MCF 10A (cell line): ENCODE results near the gene CRISP1. TPM values are rescaled to one million over a fixed set of nuclear protein-coding genes. Genes with fewer than 3 reads are reported as not detected.
A peak's percentile ranks its signal among the peaks of the same experiment; 100 is the strongest.

Source experiments
- BruUV-seq: library from RNA; stranded (reverse); fragments of 400-500 nt; replicated peaks from 2 replicates; lab custom pipeline; 2021; lab: Mats Ljungman, UMichigan
- CTCF ChIA-PET: fragments of 300-600 bp; sonication (Branson Sonifier 250); formaldehyde crosslinking; extraction: SDS; loops from one replicate; lab custom pipeline; 2021; ENCODE audit warnings: antibody characterized with exemption, inconsistent platforms; lab: Yijun Ruan, JAX
- POLR2A ChIA-PET: fragments of 300-600, 350-650 bp; sonication (Branson Sonifier 250); formaldehyde crosslinking; extraction: SDS; loops from one replicate; lab custom pipeline; 2020; ENCODE audit warnings: antibody characterized with exemption, inconsistent platforms; lab: Yijun Ruan, JAX
- DNase-seq: peaks from one replicate; pipeline ENCODE4 v3.0.0-alpha.2; 2018; ENCODE audit not compliant: unreplicated experiment
- H3K27ac Mint-ChIP-seq: one replicate; pipeline ENCODE4 v1.8.0; 2022; ENCODE audit warnings: mild to moderate bottlenecking, low read depth, mixed read lengths; ENCODE audit not compliant: unreplicated experiment
- H3K27me3 Mint-ChIP-seq: one replicate; pipeline ENCODE4 v1.8.0; 2022; ENCODE audit warnings: mixed read lengths; ENCODE audit not compliant: insufficient read depth, unreplicated experiment
- H3K36me3 Mint-ChIP-seq: one replicate; pipeline ENCODE4 v1.8.0; 2022; ENCODE audit warnings: mild to moderate bottlenecking, moderate library complexity, mixed read lengths; ENCODE audit not compliant: insufficient read depth, unreplicated experiment
- H3K4me1 Mint-ChIP-seq: one replicate; pipeline ENCODE4 v1.8.0; 2022; ENCODE audit warnings: mixed read lengths; ENCODE audit not compliant: insufficient read depth, unreplicated experiment
- H3K4me3 Mint-ChIP-seq: one replicate; pipeline ENCODE4 v1.8.0; 2022; ENCODE audit warnings: mild to moderate bottlenecking, moderate library complexity, mixed read lengths; ENCODE audit not compliant: unreplicated experiment
- H3K9me3 Mint-ChIP-seq: one replicate; pipeline ENCODE4 v1.8.0; 2022; ENCODE audit warnings: mixed read lengths; ENCODE audit not compliant: unreplicated experiment
- CTCF ChIP-seq: fragments of 200-600 bp; IDR thresholded peaks from one replicate; pipeline ENCODE4 v1.8.0; 2022; ENCODE audit warnings: antibody characterized with exemption, mild to moderate bottlenecking; ENCODE audit not compliant: unreplicated experiment
- intact Hi-C: fragments of 100-400 bp; cut with micrococcal nuclease; formaldehyde crosslinking; loops from 2 replicates; pipeline ENCODE4 v1.14.1; 2022
- total RNA-seq: library from RNA; stranded (reverse); gene quantifications from 2 replicates; pipeline ENCODE4 v1.2.3, GENCODE V29; 2022

CRISP1 gene
- total RNA-seq, 1 experiment from 2014 or later = not detected

- no peak for TF ChIP-seq CTCF
- no peaks in the 10 kb centered on the region for H3K4me1 Mint-ChIP-seq
- ChIA-PET CTCF (interaction anchor here (1.3 to 2.5 kb wide), 3 partner anchors 233 to 403 kb away, joined by 3 to 19 read pairs (median 5); no protein-coding TSS in a partner anchor), POLR2A (no interaction called here)
- intact Hi-C loops = loop anchor here (10.0 kb wide), 1 partner anchor 179 kb away; no protein-coding TSS in a partner anchor
- no TSS peak for BruUV-seq
- no peaks in the 10 kb centered on the region for H3K27me3 Mint-ChIP-seq
- no peak overlapping the region for H3K27ac Mint-ChIP-seq
- no peak for DNase-seq
- no peaks in the 10 kb centered on the region for H3K36me3 Mint-ChIP-seq
- H3K9me3 Mint-ChIP-seq = no peaks in the 10 kb centered on the region
- no peak overlapping the region for H3K4me3 Mint-ChIP-seq
These were observed 10.1 kb downstream of the CRISP1 start for GRCh38 chr6:49856282-49856681.

- no peaks in the 10 kb centered on the region for H3K36me3 Mint-ChIP-seq
- no peak overlapping the region for H3K4me3 Mint-ChIP-seq
- ChIA-PET CTCF (no interaction called here), POLR2A (no interaction called here)
- no peaks in the 10 kb centered on the region for H3K27me3 Mint-ChIP-seq
- intact Hi-C loops = loop anchor here (10.0 kb wide), 1 partner anchor 180 kb away; no protein-coding TSS in a partner anchor
- no peak for TF ChIP-seq CTCF
- no TSS peak for BruUV-seq
- no peaks in the 10 kb centered on the region for H3K4me1 Mint-ChIP-seq
- no peaks in the 10 kb centered on the region for H3K9me3 Mint-ChIP-seq
- H3K27ac Mint-ChIP-seq = no peak overlapping the region
- no peak for DNase-seq
These were observed 11.1 kb downstream of the CRISP1 start for GRCh38 chr6:49855221-49855620.

GRCh38 chr6:49852975-49853374 lies 13.4 kb downstream of the CRISP1 start:
- BruUV-seq = no TSS peak
- H3K4me1 Mint-ChIP-seq = no peaks in the 10 kb centered on the region
- no peak overlapping the region for H3K4me3 Mint-ChIP-seq
- H3K27ac Mint-ChIP-seq = no peak overlapping the region
- no peaks in the 10 kb centered on the region for H3K9me3 Mint-ChIP-seq
- ChIA-PET POLR2A (no interaction called here), CTCF (no interaction called here)
- intact Hi-C loops = loop anchor here (10.0 kb wide), 1 partner anchor 182 kb away; no protein-coding TSS in a partner anchor
- TF ChIP-seq CTCF = no peak
- H3K27me3 Mint-ChIP-seq = no peaks in the 10 kb centered on the region
- H3K36me3 Mint-ChIP-seq = no peaks in the 10 kb centered on the region
- DNase-seq = no peak

GRCh38 chr6:49849213-49849907 lies 17.0 kb downstream of the CRISP1 start:
- intact Hi-C loops = loop anchor here (1.0 kb wide), 3 partner anchors 226 to 396 kb away; no protein-coding TSS in a partner anchor
- Mint-ChIP-seq H3K4me1 (no peaks in the 10 kb centered on the region), H3K4me3 (no peak overlapping the region), H3K27ac (no peak overlapping the region), H3K36me3 (no peaks in the 10 kb centered on the region), H3K9me3 (no peaks in the 10 kb centered on the region), H3K27me3 (peaks cover 35% of the 10 kb centered on the region)
- TF ChIP-seq CTCF = peak; percentile 54
- POLR2A ChIA-PET = no interaction called here
- BruUV-seq = no TSS peak
- peak; percentile 55 for DNase-seq
- CTCF ChIA-PET = interaction anchor here (0.6 to 5.8 kb wide), 18 partner anchors 11 to 400 kb away, joined by 3 to 104 read pairs (median 4); no protein-coding TSS in a partner anchor
